ENCODE results near the gene GOT1.

GOT1 gene

GRCh38 chr10:99430451-99431189, at the start of gene GOT1:
GOT1 (minus strand) TSS chr10:99430624; CDS start chr10:99430565, 59 bp downstream.
- peak; percentile 87 to 97 (median 94) for DNase-seq (ENCODE audit: low read depth in 3 of 3)

GRCh38 chr10:99470327-99470726, 39.9 kb upstream of the GOT1 start:
- no peak for DNase-seq (ENCODE audit: low read depth in 3 of 3)

GRCh38 chr10:99467236-99467999, 37.0 kb upstream of the GOT1 start:
- DNase-seq (ENCODE audit: low read depth in 3 of 3) = no peak

DNA sequence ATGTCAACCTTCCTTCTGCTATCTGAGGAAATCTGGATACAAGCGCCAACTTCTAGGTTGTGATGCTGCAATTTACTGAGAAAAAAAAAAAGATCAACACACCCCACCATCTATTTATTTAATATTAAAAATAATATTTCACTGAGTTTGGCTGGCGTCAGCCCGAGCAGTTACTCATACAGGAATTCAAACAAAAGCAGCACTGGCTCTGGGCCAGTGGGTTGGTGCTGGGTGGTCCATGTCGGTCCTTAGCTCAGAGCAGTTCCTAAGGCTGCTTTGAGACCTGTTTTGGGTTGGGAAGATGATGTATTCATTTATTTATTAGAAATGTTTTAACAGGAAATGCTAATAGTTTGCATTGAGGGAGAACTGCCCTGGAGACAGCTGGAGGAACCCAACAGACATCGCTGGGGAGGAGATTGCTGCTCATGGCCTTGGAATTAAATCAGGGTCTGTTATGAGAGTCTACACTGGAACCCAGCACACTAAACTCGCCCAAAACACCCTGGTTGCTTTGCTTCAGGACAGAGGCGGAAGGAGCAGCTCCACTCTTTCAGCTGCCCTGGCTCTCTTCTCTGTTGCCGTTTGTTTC, 36.3 kb upstream of the GOT1 start:
- DNase-seq (ENCODE audit: low read depth in 3 of 3) = no peak

- no peak for DNase-seq (ENCODE audit: low read depth in 3 of 3)
Observed at GRCh38 chr10:99461230-99461629, 30.8 kb upstream of the GOT1 start.

GRCh38 chr10:99460070-99460469, 29.6 kb upstream of the GOT1 start:
- DNase-seq (ENCODE audit: low read depth in 3 of 3) = no peak

DNA sequence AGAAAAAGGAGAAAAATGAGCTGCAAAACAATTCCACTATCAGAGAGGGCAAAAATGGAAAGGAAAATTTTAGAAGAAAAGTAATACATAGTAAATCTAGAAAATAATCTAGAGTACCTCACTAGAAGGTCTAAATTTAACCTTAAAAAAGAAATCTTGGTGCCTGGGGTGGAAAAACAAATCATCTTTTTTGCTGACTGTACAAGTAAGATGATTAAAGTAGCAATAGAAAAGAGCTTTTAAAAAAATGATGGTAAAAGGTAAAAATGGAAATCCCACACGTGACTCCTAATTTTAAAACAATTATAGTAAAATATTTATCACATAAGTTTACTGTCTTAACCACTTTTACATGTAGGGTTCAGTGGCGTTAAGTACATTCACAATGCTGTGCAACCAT, 28.8 kb upstream of the GOT1 start:
- DNase-seq (ENCODE audit: low read depth in 3 of 3) = no peak

- DNase-seq (ENCODE audit: low read depth in 3 of 3) = no peak
Observed at GRCh38 chr10:99457813-99458212, 27.4 kb upstream of the GOT1 start.

DNA sequence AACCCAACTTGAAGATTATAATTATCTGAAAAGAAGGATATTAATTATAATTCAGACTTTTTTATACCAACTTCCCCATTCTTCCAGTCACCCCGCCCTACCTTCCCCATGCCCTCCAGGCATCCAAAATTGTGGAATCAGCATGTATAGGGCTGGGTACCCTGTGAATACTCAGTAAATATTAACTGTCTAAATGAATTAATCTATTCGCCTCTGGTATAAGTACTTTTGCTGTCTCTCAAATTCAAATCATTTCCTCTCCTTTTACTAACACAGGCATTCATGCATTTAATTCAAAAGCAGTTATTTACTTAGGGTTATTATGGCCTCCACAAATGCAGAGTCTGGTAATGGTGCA, 26.5 kb upstream of the GOT1 start:
- DNase-seq (ENCODE audit: low read depth in 3 of 3) = no peak

GRCh38 chr10:99456207-99456930, 25.9 kb upstream of the GOT1 start:
- DNase-seq (ENCODE audit: low read depth in 3 of 3) = no peak

GRCh38 chr10:99451981-99452380, 21.6 kb upstream of the GOT1 start:
- DNase-seq (ENCODE audit: low read depth in 3 of 3) = no peak

GRCh38 chr10:99451499-99451788, 21.0 kb upstream of the GOT1 start:
- no peak for DNase-seq (ENCODE audit: low read depth in 3 of 3)

DNA sequence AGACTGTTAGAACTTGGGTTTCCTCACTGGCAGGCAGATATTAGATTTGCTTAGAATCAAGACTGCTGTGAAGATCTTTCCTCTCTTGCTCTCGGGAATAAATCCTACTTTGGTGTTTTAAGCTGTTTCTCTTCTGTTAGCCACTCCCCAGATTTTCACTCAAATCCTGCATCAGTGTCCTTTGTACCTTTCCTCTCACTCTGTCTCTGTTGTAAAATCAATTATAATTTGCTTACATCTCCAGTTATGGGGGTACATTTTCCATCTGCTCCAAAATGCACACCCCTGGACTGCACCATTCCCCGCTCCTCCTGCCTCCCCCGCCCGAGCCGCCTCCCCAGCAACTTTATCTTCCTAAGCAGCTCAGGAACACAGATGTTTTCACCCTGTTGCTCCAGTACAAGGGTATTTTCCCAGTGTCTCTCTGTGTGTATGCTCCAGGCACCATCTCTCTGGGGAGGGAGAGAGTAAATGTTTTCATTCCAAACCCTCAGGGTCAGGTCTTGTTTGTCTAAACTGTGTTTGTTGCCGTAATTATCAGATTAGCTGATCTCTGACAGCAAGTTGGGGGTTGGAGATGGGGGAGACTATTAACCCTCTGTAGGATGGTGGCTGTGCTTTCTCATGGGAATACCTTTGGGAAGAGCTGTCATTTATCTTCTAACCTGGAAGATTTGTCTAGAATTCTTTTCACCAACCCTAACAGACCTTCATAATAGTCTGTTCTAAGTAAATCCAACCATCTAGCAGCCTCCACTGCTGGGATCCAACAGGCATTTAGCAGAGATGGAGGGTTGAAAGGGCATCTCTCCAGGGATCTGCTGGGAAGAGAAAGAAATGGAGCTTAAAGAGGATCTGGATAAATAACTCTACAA, 20.4 kb upstream of the GOT1 start:
- no peak for DNase-seq (ENCODE audit: low read depth in 3 of 3)

- DNase-seq (ENCODE audit: low read depth in 3 of 3) = no peak
Observed at GRCh38 chr10:99450156-99450555, 19.7 kb upstream of the GOT1 start.

GRCh38 chr10:99449023-99449422, 18.6 kb upstream of the GOT1 start:
- no peak for DNase-seq (ENCODE audit: low read depth in 3 of 3)

GRCh38 chr10:99444383-99445045, 14.1 kb upstream of the GOT1 start:
- no peak for DNase-seq (ENCODE audit: low read depth in 3 of 3)

DNA sequence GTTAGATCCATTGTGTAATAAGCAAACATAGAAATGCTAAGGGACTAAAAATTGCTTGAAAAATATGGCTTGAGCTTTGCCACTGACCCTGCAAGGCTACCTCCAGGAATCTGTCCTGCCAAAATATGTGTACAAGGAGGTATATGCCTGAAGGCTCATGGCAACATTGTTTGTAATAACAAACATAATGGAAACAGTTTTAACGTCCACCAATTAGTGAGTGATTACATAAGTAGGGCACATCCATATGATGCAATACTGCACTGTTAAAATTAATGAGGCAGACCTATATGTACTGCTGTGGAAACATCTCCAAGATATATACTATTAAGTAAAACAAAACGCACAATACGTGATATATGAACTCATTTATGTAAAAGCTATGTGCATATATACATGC, 13.1 kb upstream of the GOT1 start:
- no peak for DNase-seq (ENCODE audit: low read depth in 3 of 3)

- no peak for DNase-seq (ENCODE audit: low read depth in 3 of 3)
Observed at GRCh38 chr10:99442394-99442793, 12.0 kb upstream of the GOT1 start.

DNA sequence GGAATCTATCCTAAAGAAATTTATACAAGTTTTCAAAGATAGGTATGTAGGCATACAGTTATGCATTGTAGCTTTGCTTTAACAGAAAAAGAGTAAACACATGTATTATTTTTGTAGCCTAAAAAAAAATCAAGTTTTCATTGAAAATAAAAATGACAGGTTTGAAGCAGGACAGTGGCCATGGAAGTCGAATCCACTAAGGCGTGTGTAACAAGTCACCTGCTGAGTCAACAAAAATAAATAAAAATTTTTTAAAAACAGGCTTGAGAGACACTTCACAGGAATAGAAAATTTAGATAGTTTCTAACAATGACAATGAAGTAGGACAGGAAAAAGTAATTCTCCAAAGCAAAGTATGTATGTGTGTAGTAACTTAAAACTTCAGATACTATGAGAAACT, 8.5 kb upstream of the GOT1 start:
- DNase-seq (ENCODE audit: low read depth in 3 of 3) = no peak

DNA sequence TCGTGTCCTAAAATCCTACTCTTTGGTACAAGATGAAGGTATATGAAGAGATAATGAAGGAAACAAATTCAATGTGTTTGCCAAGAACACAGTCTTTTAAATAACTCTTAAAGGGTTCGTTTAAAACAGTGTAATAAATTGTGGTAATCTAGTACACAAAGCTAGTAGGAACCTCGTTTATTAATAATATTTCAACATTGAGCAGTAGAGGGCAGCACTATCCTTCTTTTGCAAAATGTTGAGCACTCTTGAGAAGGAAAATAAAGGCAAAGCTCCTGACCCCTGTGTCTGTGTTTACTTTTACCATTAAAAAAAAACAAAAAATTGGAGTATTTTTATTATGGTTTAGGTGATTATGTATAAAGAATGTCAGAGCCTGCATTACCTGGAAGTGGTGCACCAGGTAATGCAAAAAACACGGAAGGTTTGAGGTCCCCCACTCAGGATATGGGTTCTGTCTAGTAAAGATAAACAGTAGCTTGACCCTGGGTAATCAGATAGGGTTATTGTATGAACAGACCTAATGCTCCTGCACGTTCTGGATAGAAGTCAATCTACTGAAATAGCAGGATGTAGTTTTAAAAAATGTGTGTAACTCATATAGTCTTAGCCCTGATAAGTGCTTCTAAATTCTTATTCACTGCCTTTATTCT, 5.7 kb upstream of the GOT1 start:
- no peak for DNase-seq (ENCODE audit: low read depth in 3 of 3)

Data from stimulated activated CD4-positive, alpha-beta T cell treated with anti-CD3 and anti-CD28 coated beads, TNF-alpha, amount 100 ng/mL, for 24 hours (primary cell).